Spleen (tissue), 7 donors: ENCODE measurements around the gene ALMS1.

Source experiments
- CTCF ChIP-seq, 11 experiments: fragments of 200-600 bp in 7 of 11; fragments of 450-650 bp in 4 of 11; sonication (generic) in 4 of 11; IDR thresholded peaks in 8 of 11; conservative IDR thresholded peaks in 3 of 11; 1 replicate in 7 of 11; 2 replicates in 4 of 11; pipeline versions ENCODE4 v1.4.0 to v1.8.0; 2016 to 2021; ENCODE audit warnings: antibody characterized with exemption in 11 of 11, inconsistent platforms in 4 of 11, mild to moderate bottlenecking in 1 of 11
- POLR2A ChIP-seq, 3 donors: fragments of 450-650 bp; IDR thresholded peaks; one replicate each; pipeline ENCODE4 v1.5.1; 2017; ENCODE audit warnings: antibody characterized with exemption in 3 of 3, mild to moderate bottlenecking in 1 of 3
- POLR2AphosphoS5 ChIP-seq, 3 donors: sonication (generic); formaldehyde crosslinking; IDR thresholded peaks; one replicate each; pipeline ENCODE4 v1.5.1; 2017; ENCODE audit warnings: antibody characterized with exemption in 3 of 3
- donor health status: DM: no; HTN: no; CAD: no; lungs with moderate emphysema.
- donor health status: DM: no; HTN: no; CAD: no.
- donor health status: DM: no; HTN: no; CAD: no.

DNA sequence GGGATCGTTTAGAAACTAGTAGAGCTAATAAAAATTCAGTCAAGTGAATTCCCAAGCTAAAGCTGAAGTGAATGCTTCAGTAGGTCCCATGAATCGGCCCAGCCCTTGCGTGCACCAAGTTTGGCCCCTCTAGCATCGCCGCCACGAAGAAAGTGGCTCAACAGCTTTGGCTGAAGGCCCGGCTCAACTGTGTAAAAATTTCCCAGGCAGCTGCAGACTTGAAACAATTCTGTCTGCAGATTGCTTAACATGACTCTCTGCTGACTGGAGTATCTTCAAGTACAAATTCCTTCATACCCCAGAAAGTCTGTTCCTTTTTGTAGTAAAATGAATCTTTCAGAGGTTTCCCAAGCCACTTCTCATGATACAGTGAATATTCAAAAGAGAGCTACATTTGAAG lies 32.7 kb downstream of the ALMS1 start:
- TF ChIP-seq CTCF (IDR thresholded peaks at IDR 0.05 in 8 of 11, conservative IDR thresholded peaks at IDR 0.05 in 3 of 11) = no peak
- TF ChIP-seq POLR2A (IDR thresholded peaks at IDR 0.05) = no peak
- TF ChIP-seq POLR2AphosphoS5 (IDR thresholded peaks at IDR 0.05) = no peak
